GM21619 (cell line): ENCODE measurements around the gene YTHDC2.

Source experiments
- ATAC-seq: cut with Tn5 transposase; IDR thresholded peaks from one replicate; pipeline ENCODE4 v1.9.1; 2021; ENCODE audit not compliant: unreplicated experiment

Gene YTHDC2

DNA sequence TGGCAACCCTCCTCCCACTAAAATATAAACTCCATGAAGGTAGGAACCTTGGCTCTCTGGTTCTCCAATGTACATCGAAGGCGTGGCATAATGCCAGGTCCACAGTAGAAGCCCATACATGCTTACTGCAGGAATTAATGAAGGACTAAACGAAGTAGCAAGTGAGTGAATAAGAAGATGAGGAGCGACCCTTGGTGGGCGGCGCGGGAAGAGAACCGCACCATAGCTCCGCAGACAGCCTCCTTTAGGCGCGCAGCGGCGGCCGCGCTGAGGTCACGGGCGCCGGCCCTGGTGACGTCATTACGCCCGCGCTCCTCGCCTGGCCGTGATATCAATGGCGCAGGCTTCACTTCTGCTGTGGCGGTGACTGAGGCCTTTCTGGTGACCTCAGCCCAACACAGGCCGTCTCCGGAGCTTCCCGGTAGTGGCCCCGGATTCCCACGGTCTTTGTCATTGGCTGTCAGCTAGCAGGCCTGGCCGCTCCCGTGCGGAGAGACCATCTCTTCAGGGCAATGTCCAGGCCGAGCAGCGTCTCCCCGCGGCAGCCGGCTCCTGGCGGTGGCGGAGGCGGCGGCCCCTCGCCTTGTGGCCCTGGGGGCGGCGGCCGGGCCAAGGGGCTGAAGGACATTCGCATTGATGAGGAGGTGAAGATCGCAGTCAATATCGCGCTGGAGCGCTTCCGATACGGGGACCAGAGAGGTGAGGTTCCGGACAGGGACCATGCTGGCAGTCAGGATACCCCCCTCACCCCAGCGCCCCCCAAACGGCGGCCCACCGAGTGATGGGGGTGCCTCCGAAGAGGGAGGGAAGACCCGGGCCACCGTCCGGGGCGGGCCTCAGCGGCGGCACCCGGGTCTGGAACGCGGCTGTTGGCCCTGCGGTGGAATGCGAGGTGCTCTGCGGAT, at the start of gene YTHDC2:
TSS of gene YTHDC2 (plus strand) at position 311 of the 905 bp plus-strand sequence. CDS start at position 513, 202 bp downstream.
- peak; percentile 97 for ATAC-seq

DNA sequence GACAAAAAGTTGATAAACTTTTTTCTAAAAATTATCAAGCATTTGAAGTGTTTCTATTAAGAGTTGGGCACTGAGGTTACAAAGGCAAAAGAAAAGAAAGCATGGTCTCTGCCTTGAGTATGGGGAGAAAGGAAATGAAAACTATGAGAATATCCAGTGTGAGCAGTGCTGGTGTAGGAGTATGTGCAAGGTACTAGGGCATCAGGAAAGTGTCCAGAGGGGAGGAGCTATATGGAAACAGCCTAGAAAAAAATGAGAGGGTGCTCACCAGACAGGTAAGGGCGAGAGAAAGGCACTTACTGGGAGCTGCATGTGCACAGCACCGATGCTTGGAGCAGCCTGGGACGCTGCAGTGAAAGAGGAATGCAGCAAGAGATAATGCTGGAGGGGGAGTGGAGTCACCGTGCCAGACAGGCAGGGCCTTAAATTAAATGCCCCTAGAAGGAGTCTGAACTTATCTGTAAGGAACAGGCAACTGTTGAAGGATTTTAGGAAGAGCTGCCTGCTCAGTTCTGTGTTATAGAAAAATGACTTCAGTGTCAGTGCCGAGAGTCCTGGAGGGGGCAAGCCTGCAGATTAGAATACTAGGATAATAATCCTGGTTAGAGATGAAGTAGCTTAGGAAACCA, 39.3 kb upstream of the YTHDC2 start:
- no peak for ATAC-seq

DNA sequence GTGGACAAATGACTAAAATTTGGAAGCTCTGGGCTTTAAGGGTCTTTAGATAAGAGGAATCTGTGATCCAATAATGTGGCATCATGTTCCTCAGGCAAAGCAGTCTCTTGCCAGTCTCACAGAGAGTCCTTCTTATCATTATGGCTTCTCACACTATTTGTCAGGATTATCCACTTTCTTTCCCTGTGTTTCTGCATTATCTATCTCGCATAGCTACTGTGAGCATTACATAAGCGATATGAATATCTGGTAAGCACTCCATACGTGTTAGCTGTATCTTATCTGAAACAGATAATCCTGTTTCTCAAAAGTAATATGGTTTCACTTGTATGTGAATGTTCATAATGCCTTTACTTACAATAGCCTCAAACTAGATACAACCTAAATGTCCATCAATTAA, 34.8 kb upstream of the YTHDC2 start:
- no peak for ATAC-seq

DNA sequence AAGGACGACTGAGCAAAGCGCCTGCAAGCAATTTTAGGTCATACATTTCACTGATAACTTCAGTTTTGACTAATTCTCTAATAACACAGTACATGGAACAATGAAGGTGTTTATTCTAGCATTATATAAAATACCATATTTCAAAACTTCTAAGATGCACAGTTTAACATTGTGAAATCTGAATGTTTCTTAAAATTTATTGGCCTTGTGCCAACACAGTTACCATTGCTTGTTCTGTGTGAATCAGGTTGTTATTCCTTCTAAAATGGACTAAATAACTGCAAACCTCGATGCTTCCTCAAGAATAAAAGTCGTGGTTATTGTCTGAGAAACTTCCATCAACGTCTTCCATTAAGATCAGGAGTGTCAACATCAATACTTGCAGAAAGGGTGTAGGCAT, 33.3 kb upstream of the YTHDC2 start:
- ATAC-seq: no peak

- ATAC-seq: no peak
Observed at GRCh38 chr5:113487416-113487780, 26.1 kb upstream of the YTHDC2 start.

DNA sequence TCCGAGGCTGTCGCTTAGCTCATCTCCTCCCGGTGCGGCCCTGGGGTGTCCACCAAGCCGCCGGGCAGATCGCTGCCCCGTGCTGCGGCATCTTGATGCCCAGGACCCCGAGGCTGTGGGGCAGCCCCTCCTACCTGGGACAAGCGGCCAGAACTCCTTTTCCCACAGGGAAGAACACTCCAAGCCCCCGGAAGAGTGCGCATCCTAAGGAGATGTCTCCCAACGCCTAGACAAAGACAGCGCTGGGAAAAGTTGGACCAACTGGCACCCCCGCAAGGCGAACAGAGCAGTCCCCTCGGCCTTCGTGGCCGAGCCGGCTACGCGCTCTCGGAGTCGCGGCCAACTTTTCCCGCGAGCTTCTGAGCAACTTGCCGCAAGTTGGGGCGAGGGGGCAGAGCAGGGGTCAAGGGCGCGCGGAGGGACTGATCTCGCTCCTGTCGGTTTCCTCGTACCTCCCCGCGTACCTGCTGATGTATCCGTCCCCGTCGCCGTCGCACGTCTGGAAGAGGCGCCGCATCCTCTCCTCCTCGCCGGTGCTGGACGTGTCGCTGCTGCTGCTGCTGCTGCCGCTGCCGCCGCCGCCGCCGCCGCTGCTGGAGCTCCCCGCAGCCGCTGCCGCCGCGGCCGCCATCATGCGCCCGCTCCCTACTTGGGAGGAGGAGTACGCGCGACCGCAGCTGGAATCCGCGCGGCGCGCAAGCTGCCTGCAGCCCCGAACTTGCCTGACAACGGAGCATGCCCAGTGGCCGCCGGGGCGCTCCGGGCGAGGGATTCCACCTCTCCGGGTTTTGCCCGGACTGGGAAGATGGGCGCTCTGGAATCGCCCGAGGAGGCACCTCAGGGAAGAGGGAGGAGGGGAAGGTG, 25.5 kb upstream of the YTHDC2 start, which contains the start of gene MCC:
TSS of gene MCC (minus strand) at position 673 of the 864 bp plus-strand sequence.
- no peak for ATAC-seq

DNA sequence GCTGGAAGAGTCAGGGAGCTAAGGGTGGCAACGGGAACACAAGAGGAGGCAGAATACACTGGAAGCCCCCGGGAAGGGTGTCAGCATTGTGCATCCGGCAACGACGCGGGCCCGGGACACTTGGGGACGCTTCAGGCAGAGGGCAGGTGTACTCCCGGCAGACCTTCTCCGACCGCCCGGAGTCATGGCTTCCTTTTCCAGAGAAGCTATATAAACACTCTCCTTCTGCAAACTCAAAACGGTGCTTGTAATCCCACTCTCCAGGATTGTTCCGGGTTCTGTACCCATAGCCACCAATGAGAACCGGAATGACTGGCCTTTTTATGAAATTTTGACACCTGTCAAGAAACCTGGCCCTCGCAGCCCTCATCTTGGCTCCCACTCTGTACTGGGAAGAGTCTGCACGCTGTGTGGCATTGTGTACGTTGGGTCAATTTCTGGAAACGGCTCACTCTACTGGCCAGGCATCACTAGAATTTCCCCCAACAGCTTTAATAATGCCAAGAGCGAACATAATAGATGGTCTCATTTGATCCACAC, 24.8 kb upstream of the YTHDC2 start:
- ATAC-seq: no peak

GRCh38 chr5:113489299-113489698, 24.2 kb upstream of the YTHDC2 start:
- peak; percentile 74 for ATAC-seq

- no peak for ATAC-seq
Observed at GRCh38 chr5:113490317-113490716, 23.2 kb upstream of the YTHDC2 start.

- ATAC-seq: no peak
Observed at GRCh38 chr5:113491022-113491421, 22.5 kb upstream of the YTHDC2 start.

GRCh38 chr5:113493446-113493845, 20.0 kb upstream of the YTHDC2 start:
- ATAC-seq: no peak

GRCh38 chr5:113495422-113495841, 18.1 kb upstream of the YTHDC2 start:
- ATAC-seq: no peak

DNA sequence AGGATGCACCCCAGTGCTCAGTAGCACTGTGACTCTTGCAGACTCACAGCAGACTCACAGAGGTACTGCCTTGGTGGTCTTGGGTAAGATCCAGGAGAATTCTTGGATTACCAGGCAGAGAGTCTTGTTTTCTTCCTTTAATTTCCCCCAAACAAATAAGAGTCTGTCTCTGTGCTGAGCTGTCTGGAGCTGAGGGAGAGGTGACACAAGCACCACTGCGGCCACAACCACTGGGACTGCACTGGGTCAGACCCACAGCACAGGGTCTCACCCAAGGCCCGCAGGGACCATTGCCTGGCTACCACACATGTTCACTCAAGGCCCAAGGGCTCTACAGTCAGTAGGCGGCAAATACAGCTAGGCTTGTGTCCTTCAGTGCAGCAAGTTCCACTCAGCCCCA, 11.4 kb upstream of the YTHDC2 start:
- ATAC-seq: no peak

DNA sequence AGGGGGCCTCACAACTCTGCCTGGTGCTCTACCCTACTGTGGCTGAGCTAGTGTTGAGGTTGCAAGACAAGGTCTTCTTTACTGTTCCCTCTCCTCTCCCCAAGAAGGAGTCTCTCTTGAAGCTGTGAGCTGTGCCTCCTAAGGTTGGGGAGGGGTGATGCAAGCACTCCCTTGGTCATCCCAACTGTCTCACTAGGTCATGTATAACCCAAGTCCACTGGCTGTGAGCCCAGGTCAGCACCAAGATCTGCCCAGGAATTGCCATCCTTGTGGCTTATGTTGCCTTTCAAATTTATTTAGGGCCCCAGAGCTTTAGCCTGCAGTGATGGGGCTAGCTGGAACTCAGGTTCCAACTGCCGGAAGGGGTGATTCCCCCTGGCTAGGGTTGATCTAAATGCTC, 10.3 kb upstream of the YTHDC2 start:
- no peak for ATAC-seq

- no peak for ATAC-seq
Observed at GRCh38 chr5:113505181-113505580, 8.3 kb upstream of the YTHDC2 start.

DNA sequence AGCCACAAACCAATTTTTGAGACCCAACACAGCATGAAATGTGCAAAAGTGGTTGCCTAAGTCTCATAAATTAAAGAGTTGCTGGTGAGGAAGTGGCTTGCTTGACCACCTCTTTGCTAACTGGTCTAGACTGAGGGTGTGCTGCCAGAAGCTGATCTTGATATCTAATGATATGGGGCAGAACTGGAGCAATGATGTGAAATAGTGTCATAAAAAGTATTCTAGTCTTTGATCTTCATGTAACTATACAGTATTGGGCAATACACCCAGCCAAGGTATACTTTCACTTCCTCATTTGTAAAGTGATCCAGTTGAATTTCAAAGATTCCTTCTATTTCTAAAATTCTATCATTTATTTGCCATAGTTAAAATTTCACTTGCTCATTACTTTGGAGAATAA, 5.9 kb upstream of the YTHDC2 start:
- ATAC-seq: no peak

- no peak for ATAC-seq
Observed at GRCh38 chr5:113508756-113509155, 4.7 kb upstream of the YTHDC2 start.

GRCh38 chr5:113510836-113511451, 2.5 kb upstream of the YTHDC2 start:
- ATAC-seq: no peak

DNA sequence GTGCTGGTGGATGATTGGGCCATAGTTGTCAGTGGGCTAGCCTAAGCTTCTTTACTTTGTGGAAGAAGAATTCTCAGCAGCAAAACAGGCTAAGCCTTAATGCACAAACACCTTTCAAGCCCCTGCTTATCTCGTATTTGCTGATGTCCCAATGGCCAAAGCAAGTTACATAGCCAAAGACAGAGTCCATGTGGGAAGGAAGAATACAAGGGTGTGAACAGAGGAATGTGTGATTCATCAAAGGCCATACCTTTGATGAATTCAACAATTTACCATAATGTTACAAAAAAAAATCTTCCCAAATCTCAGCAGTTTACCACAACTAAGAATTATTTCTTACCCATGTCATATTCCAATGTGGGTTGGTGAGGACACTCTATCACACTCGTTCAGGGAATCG, 1.2 kb upstream of the YTHDC2 start:
- no peak for ATAC-seq

- no peak for ATAC-seq
Observed at GRCh38 chr5:113514289-113514635, 768 bp downstream of the YTHDC2 start.

DNA sequence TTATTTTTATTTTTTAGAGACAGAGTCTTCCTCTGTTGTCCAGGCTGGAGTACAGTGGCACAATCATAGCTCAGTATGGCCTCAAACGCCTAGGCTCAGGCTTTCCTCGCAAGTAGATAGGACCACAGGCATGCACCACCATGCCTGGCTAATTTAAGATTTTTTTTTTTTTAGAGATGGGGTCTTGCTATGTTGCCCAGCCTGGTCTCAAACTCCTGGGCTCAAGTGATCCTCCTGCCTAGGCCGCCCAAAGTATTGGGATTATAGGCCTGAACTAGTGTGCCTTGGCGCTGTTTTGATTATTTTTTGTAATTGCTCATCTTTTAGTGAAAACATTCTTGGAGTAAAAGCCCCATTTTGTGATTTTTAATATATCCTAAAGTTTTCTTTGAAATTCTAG, 5.4 kb downstream of the YTHDC2 start:
- ATAC-seq: no peak
